Effector memory CD8-positive, alpha-beta T cell (primary cell): ENCODE results near the gene DRD2.

Experiments used
- ATAC-seq: fragments of 150-1000 bp; cut with Tn5 transposase; replicated peaks from 2 replicates; pipeline ENCODE4 v1.10.0; 2021; ENCODE audit warnings: mild to moderate bottlenecking, moderate library complexity
- DNase-seq, 3 experiments: peaks; one replicate each; pipeline ENCODE4 v3.0.0; 2021
- H3K27ac Mint-ChIP-seq, 2 donors: one replicate each; pipeline ENCODE4 v1.8.0; 2022; ENCODE audit warnings: mild to moderate bottlenecking in 2 of 2, mixed read lengths in 2 of 2, moderate library complexity in 2 of 2
- H3K27me3 Mint-ChIP-seq, 2 donors: one replicate each; pipeline ENCODE4 v1.8.0; 2022; ENCODE audit warnings: mixed read lengths in 2 of 2
- H3K36me3 Mint-ChIP-seq: one replicate; pipeline ENCODE4 v1.8.0; 2022; ENCODE audit warnings: mild to moderate bottlenecking, moderate library complexity, mixed read lengths; ENCODE audit not compliant: insufficient read depth
- H3K4me1 Mint-ChIP-seq, 2 donors: one replicate each; pipeline ENCODE4 v1.8.0; 2022; ENCODE audit warnings: low read depth in 2 of 2, mixed read lengths in 2 of 2
- H3K4me3 Mint-ChIP-seq, 2 donors: one replicate each; pipeline ENCODE4 v1.8.0; 2022; ENCODE audit warnings: mild to moderate bottlenecking in 2 of 2, mixed read lengths in 2 of 2, moderate library complexity in 2 of 2
- H3K9me3 Mint-ChIP-seq, 2 donors: one replicate each; pipeline ENCODE4 v1.8.0; 2022; ENCODE audit warnings: mixed read lengths in 2 of 2

The DRD2 gene

DNA sequence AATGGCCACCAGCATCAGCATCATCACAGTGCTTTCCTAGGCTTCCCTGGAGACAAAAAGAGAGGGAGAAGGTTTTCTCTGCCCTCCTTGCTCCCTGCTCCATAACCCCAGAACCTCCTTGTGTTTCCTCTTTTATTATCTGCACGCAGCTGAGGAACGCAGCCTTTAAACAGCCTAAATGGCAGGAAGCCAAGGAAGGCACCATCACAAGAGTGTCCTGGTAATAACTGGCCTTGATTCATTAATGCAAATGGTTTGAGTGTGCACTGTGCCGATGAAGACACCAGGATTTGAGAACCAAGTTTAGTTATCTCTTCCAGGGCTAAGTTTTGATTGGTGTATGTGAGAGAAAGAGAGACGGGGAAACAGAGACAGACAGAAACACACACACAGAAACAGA, 29.4 kb upstream of the DRD2 start:
- Mint-ChIP-seq H3K9me3 (no peaks in the 10 kb centered on the region), H3K27me3 (peaks cover 23 to 51% of the 10 kb centered on the region in 2 donors), H3K27ac (no peak overlapping the region), H3K4me1 (no peaks in the 10 kb centered on the region), H3K4me3 (no peak overlapping the region), H3K36me3 (no peaks in the 10 kb centered on the region)
- no peak for DNase-seq
- no peak for ATAC-seq

DNA sequence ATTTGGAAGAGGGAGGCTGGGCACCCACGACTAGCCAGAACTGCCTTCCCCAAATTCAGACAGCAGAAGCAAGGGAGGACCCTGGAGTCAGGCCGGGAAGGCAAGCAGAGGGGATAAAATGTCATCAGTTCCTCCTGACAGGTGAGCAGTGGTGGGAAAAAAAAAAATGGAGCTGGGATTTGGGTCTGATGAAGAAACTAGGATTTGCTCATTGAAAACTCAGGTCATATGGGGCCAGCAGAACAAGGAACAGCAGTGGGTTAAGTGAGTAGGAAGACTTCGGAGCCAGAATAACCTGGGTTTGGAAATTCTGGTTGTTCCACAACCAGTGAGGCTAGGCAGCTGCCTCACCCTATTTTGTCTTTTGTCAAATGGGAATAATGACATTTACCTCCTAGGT, 28.9 kb upstream of the DRD2 start:
- Mint-ChIP-seq H3K4me3 (no peak overlapping the region), H3K27me3 (peaks cover 21 to 47% of the 10 kb centered on the region in 2 donors), H3K4me1 (no peaks in the 10 kb centered on the region), H3K9me3 (no peaks in the 10 kb centered on the region), H3K36me3 (no peaks in the 10 kb centered on the region), H3K27ac (no peak overlapping the region)
- no peak for DNase-seq
- no peak for ATAC-seq

DNA sequence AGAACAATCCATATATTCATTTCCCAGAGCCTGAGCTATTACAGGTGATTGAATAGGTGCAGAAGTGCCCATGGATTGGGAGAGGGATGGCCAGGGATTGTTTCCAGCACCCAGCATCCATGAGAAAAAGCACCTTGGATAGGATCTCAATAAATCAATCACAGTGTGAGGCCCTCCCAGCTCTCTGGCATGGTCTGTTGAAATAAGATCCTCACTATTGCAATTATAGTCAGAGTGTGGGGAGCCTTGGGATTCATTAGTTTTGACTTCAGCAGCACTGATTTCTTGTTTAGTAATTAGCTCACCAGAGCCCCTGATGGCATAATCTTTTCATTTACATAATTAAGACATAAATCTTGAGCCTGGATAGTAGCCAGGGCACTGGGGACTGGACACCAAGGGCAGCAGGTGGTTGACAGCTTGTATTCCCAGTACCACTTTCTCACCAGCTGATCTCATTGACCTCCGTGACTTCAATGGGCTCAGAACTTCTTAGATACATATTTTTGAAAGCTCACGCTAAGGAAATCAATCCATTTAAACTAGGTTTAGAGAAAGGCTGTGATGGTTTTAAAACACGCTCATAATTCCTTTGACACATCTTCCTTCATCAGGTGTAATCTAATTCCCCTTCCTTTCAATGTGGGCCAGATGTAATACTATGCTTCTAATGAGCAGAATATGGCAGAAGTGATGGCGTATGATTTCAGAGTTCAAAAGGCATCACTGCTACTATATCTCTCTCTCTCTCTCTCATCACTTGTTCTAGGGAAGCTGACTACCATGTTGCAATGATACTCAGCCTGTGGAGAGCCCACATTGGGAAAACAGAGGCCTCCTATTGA, 22.1 kb upstream of the DRD2 start:
- DNase-seq (no peak), ATAC-seq (no peak)
- Mint-ChIP-seq H3K36me3 (no peaks in the 10 kb centered on the region), H3K27ac (no peak overlapping the region), H3K9me3 (no peaks in the 10 kb centered on the region), H3K27me3 (peaks cover 16 to 45% of the 10 kb centered on the region in 2 donors), H3K4me3 (no peak overlapping the region), H3K4me1 (no peaks in the 10 kb centered on the region)

DNA sequence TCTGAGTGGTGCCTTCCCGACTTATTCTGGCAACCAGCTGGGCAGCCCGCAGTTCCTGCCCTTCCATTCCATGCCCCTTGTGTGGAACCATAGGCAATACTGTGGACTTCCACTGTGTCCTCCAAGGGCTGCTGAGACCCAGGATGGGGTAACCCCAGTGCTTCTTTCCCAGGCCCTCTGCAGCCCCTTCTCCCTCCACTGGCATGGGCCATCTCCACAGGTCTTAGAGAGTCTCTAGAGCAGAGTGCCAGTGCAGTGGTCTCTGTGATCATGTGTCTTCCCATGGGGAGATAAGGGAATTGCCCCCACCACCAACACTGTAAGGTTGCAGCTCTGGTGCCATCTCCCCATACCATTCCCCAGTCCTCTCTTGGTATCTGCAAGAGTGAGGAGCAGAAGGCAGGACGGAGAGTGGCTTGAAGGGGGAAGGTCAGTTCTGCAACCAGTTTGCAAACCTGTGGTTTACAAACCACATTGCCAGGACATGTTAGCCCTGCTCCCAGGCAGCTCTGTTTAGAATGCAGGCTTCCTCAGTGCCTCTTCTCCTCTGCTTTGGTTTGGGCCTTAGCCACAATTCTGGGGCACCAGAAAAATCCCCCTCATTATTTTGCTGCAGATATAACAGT, 20.9 kb upstream of the DRD2 start:
- Mint-ChIP-seq H3K27ac (no peak overlapping the region), H3K27me3 (peaks cover 10 to 35% of the 10 kb centered on the region in 2 donors), H3K4me3 (no peak overlapping the region), H3K36me3 (no peaks in the 10 kb centered on the region), H3K9me3 (no peaks in the 10 kb centered on the region), H3K4me1 (no peaks in the 10 kb centered on the region)
- DNase-seq (no peak), ATAC-seq (no peak)

DNA sequence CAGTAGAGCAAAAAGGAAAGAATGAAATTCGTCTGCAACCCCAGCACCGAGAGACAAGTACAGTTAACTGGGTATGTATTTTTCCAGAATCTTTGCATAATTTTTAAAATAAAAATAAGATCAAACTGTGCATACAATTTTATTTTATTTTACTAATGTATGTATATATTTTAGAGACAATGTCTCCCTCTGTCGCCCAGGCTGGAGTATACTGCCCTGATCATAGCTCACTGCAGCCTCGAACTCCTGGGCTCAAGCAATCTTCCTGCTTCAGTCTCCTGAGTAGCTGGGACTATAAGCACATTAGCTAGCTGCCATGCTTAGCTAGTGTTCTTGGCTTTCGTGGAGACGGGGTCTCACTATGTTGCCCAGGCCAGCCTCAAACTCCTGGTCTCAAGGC, 18.8 kb upstream of the DRD2 start:
- DNase-seq (no peak), ATAC-seq (no peak)
- no peaks in the 10 kb centered on the region for H3K9me3 Mint-ChIP-seq
- no peak overlapping the region for H3K27ac Mint-ChIP-seq
- no peaks in the 10 kb centered on the region for H3K4me1 Mint-ChIP-seq
- H3K27me3 Mint-ChIP-seq: peaks cover 10 to 28% of the 10 kb centered on the region in 2 donors
- no peak overlapping the region for H3K4me3 Mint-ChIP-seq
- no peaks in the 10 kb centered on the region for H3K36me3 Mint-ChIP-seq

DNA sequence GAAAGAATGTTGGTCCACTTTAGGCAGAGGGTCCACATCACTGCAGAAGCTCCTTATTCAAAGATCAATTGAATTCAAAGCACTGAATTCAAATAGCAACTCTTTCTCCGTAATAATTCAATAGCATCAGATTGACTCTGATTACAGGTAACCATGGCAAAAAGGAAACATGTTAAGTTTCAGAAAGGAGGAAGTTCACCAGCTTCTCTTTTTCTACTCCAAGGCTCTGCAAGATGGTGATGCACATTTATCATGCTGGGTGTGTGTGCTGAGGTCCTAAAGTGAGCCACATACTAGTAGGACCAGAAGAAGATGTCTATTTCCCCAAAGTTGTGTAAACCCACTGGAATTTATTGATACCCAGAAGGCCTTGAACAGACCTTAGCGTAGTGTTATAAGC, 18.0 kb upstream of the DRD2 start:
- ATAC-seq (no peak), DNase-seq (no peak)
- H3K36me3 Mint-ChIP-seq: no peaks in the 10 kb centered on the region
- no peak overlapping the region for H3K27ac Mint-ChIP-seq
- no peak overlapping the region for H3K4me3 Mint-ChIP-seq
- no peaks in the 10 kb centered on the region for H3K9me3 Mint-ChIP-seq
- H3K4me1 Mint-ChIP-seq: no peaks in the 10 kb centered on the region
- H3K27me3 Mint-ChIP-seq: peaks cover 10 to 28% of the 10 kb centered on the region in 2 donors

DNA sequence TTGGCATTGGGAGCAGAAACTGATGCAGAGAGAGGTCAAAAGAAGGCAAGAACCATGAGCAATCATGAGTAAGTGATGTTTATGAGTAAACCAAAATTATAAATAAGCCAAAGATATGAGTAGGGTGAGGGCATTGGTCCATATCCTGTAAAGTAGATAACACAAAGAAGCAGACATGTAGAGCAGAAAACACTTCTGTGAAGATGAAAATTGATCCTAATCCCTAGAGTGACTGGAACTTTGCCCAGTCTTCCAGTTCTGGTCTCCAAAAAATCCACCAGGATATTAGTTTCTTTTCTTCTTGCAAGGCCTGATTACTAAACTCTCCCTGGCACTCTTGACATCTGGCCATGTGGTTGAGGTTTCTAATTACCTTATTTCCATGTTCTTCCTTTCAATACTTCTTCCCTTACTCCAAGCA, 13.7 kb upstream of the DRD2 start:
- Mint-ChIP-seq H3K4me1 (no peaks in the 10 kb centered on the region), H3K36me3 (peaks cover 3% of the 10 kb centered on the region), H3K27ac (no peak overlapping the region), H3K4me3 (no peak overlapping the region), H3K27me3 (peaks cover 13 to 17% of the 10 kb centered on the region in 2 donors), H3K9me3 (no peaks in the 10 kb centered on the region)
- no peak for ATAC-seq
- no peak for DNase-seq

DNA sequence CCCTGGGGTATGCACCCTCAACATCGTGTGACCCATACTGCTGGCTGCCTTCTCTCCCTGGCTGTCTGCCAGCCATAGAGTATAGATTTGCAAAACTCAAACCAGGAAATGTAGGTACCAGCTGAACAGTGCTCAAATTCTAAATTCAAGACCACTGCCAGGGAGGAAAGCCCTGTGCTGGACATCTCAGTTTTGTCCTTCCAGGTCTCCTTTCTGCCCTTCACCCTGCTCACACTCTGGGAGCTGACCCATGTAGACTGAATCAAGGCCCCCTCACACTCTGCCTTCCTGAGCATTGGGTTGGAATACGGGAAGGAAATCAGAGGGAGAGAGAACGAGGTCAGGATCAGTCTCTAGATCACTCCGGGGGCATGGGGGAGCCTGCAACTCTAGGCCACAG, 12.4 kb upstream of the DRD2 start:
- ATAC-seq (no peak), DNase-seq (no peak)
- Mint-ChIP-seq H3K4me3 (no peak overlapping the region), H3K27me3 (peaks cover 18 to 26% of the 10 kb centered on the region in 2 donors), H3K36me3 (peaks cover 3% of the 10 kb centered on the region), H3K27ac (no peak overlapping the region), H3K4me1 (no peaks in the 10 kb centered on the region), H3K9me3 (no peaks in the 10 kb centered on the region)

DNA sequence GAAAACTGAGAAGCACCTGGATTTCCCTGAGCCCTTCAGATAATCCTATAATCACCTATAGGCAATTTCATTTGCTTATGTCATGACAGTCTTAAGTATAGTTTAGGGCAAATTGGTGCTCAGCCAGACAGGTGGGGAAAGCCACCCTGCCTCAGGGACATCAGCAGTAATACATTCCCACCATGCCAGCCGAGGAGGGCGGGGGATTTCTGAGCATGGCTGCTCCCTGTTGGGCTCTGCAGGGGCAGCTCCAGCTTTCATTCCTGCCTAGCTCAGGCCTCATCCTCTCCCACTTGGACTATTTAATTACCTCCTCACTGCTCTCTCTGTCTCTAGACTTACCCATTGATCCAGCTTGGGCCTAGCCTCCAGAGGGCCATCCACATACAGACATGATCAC, 9.0 kb upstream of the DRD2 start:
- no peak overlapping the region for H3K4me3 Mint-ChIP-seq
- DNase-seq (no peak), ATAC-seq (no peak)
- H3K36me3 Mint-ChIP-seq: peaks cover 3% of the 10 kb centered on the region
- no peaks in the 10 kb centered on the region for H3K4me1 Mint-ChIP-seq
- H3K9me3 Mint-ChIP-seq: no peaks in the 10 kb centered on the region
- no peak overlapping the region for H3K27ac Mint-ChIP-seq
- peaks cover 40 to 57% of the 10 kb centered on the region in 2 donors for H3K27me3 Mint-ChIP-seq

DNA sequence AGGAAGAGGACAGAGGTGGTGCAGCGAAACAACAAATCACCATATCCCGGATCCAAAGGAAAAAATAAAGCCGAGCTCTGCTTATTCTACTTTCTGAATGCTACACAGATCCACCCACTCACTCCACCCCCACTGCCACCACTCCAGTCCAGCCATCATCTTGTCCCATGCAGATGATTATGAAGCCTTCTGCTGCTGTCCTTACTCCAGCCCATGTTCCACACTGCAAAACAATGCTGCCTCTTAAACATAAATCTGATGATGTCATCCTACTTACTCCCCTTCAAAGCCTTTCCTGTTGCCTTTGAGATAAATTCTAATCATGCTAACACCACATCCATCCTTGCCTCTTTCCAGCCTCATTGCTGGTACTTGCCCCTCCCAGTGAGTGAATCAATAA, 6.5 kb upstream of the DRD2 start:
- no peak overlapping the region for H3K4me3 Mint-ChIP-seq
- no peaks in the 10 kb centered on the region for H3K9me3 Mint-ChIP-seq
- no peaks in the 10 kb centered on the region for H3K36me3 Mint-ChIP-seq
- no peaks in the 10 kb centered on the region for H3K4me1 Mint-ChIP-seq
- H3K27me3 Mint-ChIP-seq: peaks cover 63 to 83% of the 10 kb centered on the region in 2 donors
- H3K27ac Mint-ChIP-seq: no peak overlapping the region
- ATAC-seq (no peak), DNase-seq (no peak)

DNA sequence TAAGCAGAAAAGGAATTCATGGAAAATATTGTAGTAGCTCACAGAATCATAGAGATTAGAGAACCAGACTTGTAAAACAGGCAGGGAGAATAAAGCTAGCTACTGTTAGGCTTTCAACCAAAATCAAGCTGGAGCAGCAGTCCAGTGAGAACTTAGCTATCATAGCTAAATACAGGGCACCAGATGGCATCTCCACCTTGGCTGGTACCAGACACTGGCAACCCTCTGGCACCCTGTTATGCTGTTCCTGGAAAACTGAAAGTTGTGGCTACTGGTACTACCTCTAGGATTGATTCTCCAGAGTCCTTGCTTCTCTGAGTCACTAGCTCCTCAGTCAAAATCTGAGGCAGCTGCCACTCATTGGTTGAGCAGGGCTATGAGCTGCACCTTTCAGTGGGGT, 6.0 kb upstream of the DRD2 start:
- ATAC-seq (no peak), DNase-seq (no peak)
- Mint-ChIP-seq H3K27me3 (peaks cover 67 to 87% of the 10 kb centered on the region in 2 donors), H3K4me3 (no peak overlapping the region), H3K36me3 (no peaks in the 10 kb centered on the region), H3K4me1 (no peaks in the 10 kb centered on the region), H3K27ac (no peak overlapping the region), H3K9me3 (no peaks in the 10 kb centered on the region)

DNA sequence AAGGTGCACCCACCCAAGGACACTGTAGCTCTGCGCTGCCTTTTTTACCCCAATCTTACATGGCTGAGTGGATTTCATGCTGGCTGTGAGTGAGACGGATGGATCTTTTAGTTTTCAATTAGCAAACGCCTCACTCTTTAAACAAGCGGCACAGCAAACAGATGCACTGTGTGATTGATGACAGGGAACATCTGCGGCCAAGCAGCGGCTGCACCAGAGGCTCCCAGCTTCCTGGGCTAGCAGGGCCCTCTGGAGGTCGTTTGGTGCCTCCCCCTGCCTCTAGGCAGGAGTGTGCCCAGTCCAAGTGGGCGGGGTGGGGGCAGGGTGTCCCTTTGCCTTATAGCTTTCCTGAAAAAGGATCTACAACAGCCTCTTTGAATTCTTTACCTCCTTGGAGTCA, 2.1 kb upstream of the DRD2 start:
- Mint-ChIP-seq H3K4me3 (no peak overlapping the region), H3K36me3 (no peaks in the 10 kb centered on the region), H3K27ac (no peak overlapping the region), H3K4me1 (no peaks in the 10 kb centered on the region), H3K27me3 (peaks cover 76 to 91% of the 10 kb centered on the region in 2 donors), H3K9me3 (no peaks in the 10 kb centered on the region)
- DNase-seq (no peak), ATAC-seq (no peak)

DNA sequence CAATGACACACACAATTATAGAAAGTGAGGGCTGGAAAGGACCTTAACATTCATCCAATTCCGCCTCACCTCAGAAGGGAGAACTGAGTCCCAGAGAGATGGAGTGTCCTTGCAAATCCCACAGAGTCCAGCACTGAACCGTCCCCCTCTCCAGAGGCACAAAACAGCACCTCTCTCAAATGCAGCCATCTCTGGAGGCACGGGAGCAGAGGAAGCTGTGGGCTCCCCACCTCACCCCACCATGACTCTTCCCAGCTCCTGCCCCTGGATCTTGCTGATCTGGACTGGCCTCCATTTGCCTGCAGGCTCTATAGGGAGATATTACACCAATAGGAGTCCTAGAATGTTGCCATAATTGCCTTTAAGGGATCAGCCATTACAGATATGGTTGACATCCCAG, 1.4 kb upstream of the DRD2 start:
- DNase-seq: no peak
- Mint-ChIP-seq H3K4me3 (no peak overlapping the region), H3K4me1 (no peaks in the 10 kb centered on the region), H3K36me3 (no peaks in the 10 kb centered on the region), H3K9me3 (no peaks in the 10 kb centered on the region), H3K27ac (no peak overlapping the region), H3K27me3 (peaks cover 77 to 91% of the 10 kb centered on the region in 2 donors)
- ATAC-seq: no peak
